Activated naive CD8-positive, alpha-beta T cell treated with anti-CD3 and anti-CD28 coated beads, Interleukin-2, amount 10 ng/mL, durations not matched to agents 7 days and 5 days (primary cell): ENCODE measurements around the gene RNF186. TPM values are rescaled to one million over a fixed set of nuclear protein-coding genes. Genes with fewer than 3 reads are reported as not detected.
A peak's percentile ranks its signal among the peaks of the same experiment; 100 is the strongest.
"Not testable (repeated sequence)": the region's sequence is repeated elsewhere in the genome, so short reads cannot be mapped to it uniquely, and the experiment has no call there.

ENCODE experiments used
- ATAC-seq: fragments of 150-1000 bp; cut with Tn5 transposase; one replicate; pipeline ENCODE4 v1.10.0; 2021; ENCODE audit warnings: low read depth, moderate library complexity
- POLR2A ChIA-PET: fragments of 350-600 bp; sonication (Branson Sonifier 250); formaldehyde crosslinking; loops from one replicate; lab custom pipeline; 2021; ENCODE audit warnings: antibody characterized with exemption; lab: Charles Lee
- DNase-seq: peaks from one replicate; pipeline ENCODE4 v3.0.0; 2021
- H3K27ac Mint-ChIP-seq: one replicate; pipeline ENCODE4 v1.8.0; 2022; ENCODE audit warnings: mild to moderate bottlenecking, mixed read lengths
- H3K27me3 Mint-ChIP-seq: one replicate; pipeline ENCODE4 v1.8.0; 2022; ENCODE audit warnings: mild to moderate bottlenecking, moderate library complexity, mixed read lengths
- H3K36me3 Mint-ChIP-seq: one replicate; pipeline ENCODE4 v1.8.0; 2021; ENCODE audit warnings: mild to moderate bottlenecking, mixed read lengths
- H3K4me1 Mint-ChIP-seq: one replicate; pipeline ENCODE4 v1.8.0; 2021; ENCODE audit warnings: mixed read lengths
- H3K4me3 Mint-ChIP-seq: one replicate; pipeline ENCODE4 v1.8.0; 2022; ENCODE audit warnings: mild to moderate bottlenecking, moderate library complexity, mixed read lengths
- H3K9me3 Mint-ChIP-seq: one replicate; pipeline ENCODE4 v1.8.0; 2021; ENCODE audit warnings: mixed read lengths
- total RNA-seq, 2 experiments: library from RNA; stranded (reverse); gene quantifications; one replicate each; pipeline ENCODE4 v1.2.3, GENCODE V29; 2021

The RNF186 gene
- total RNA-seq, 2 experiments from 2014 or later: not detected

DNA sequence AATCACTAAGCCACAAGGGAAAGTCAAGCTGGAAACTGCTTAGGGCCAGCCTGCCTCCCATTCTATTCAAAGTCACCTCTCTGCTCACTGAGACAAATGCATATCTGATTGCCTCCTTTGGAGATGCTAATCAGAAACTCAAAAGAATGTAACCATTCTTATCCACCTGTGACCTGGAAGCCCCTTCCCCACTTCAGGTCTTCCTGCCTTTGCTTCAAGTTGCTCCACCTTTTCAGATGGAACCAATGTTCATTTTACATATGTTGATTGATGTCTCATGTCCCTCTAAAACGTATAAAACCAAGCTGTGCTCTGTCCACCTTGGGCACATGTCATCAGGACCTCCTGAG lies 1.6 kb upstream of the RNF186 start:
- not testable (repeated sequence) for H3K36me3 Mint-ChIP-seq, H3K27ac Mint-ChIP-seq, DNase-seq, H3K9me3 Mint-ChIP-seq, H3K4me3 Mint-ChIP-seq, ATAC-seq, H3K4me1 Mint-ChIP-seq
- peaks cover 12% of the 10 kb centered on the region for H3K27me3 Mint-ChIP-seq
- POLR2A ChIA-PET: interaction anchor here (0.7 kb wide), 1 partner anchor 15 kb away, joined by 5 read pairs; no protein-coding TSS in a partner anchor

GRCh38 chr1:19815801-19816736 lies 986 bp upstream of the RNF186 start:
- no peak for ATAC-seq
- no peaks in the 10 kb centered on the region for H3K4me1 Mint-ChIP-seq
- H3K36me3 Mint-ChIP-seq: no peaks in the 10 kb centered on the region
- H3K4me3 Mint-ChIP-seq: no peak overlapping the region
- H3K27ac Mint-ChIP-seq: no peak overlapping the region
- DNase-seq: no peak
- POLR2A ChIA-PET: interaction anchor here (0.7 kb wide), 1 partner anchor 15 kb away, joined by 5 read pairs; no protein-coding TSS in a partner anchor
- H3K27me3 Mint-ChIP-seq: peaks cover 15% of the 10 kb centered on the region
- H3K9me3 Mint-ChIP-seq: no peaks in the 10 kb centered on the region

DNA sequence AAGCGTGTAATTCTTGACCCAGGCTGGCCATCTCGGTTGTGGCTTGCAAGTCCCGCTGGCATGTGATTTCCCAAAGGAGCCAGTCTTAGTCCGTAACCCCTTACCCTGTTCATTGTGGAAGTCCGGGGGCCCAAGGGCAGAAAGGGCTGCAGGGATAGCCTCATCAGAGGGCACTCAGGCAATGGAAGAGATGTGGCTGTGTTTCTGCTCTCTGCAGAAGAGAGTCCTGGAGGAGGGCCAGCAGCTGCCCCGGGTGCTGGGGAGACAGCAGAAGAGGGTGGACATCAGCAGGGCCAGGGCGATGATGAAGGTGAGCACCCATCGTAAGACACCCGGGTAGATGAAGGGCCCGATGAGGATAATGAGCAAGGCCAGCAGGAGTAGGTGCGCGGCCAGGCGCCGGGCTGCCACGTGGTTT lies 830 bp downstream of the RNF186 start:
- no peak for DNase-seq
- peaks cover 16% of the 10 kb centered on the region for H3K27me3 Mint-ChIP-seq
- H3K27ac Mint-ChIP-seq: no peak overlapping the region
- H3K4me3 Mint-ChIP-seq: no peak overlapping the region
- no peaks in the 10 kb centered on the region for H3K9me3 Mint-ChIP-seq
- POLR2A ChIA-PET: no interaction called here
- no peak for ATAC-seq
- no peaks in the 10 kb centered on the region for H3K4me1 Mint-ChIP-seq
- no peaks in the 10 kb centered on the region for H3K36me3 Mint-ChIP-seq

- no peak overlapping the region for H3K4me3 Mint-ChIP-seq
- no peak overlapping the region for H3K27ac Mint-ChIP-seq
- H3K9me3 Mint-ChIP-seq: no peaks in the 10 kb centered on the region
- no peaks in the 10 kb centered on the region for H3K36me3 Mint-ChIP-seq
- H3K27me3 Mint-ChIP-seq: peaks cover 16% of the 10 kb centered on the region
- POLR2A ChIA-PET: no interaction called here
- no peak for DNase-seq
- H3K4me1 Mint-ChIP-seq: no peaks in the 10 kb centered on the region
- ATAC-seq: no peak
Observed at GRCh38 chr1:19813643-19813960, 1.5 kb downstream of the RNF186 start.

DNA sequence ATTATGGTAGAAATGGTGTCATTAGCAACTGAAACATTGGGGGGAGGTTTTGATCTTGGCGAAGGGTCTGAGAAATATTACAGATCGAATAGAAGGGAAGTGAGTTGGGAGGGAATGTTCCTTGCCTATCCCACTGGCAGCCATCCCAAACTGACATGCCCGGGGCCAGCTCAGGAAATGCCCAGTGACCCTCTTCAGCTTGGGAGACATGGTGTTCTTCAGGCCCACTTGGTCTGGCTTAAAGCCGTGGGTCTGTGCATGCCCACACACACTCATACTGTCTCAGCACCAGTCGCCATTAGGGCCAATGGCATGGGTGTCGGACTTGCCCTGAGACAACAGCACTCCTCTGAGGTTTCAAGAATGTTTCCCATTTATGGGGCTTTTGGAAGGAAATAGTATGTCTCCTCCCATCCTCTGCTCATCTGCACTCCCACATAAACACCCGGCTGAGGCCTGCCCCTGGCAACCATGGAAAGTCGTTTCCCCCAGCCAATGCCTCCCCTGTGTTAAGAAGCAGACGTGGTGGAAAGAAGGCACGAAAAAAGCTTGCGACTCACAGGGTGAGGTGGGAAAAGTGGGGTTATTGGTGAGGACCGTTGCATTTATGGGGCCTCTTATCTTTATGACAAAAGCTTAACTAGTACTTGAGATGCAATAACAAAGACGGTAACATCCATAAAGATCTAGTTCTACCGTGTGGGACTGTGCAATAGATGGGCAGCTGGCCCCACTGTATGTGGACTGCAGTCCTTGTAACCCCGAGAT lies 2.0 kb downstream of the RNF186 start:
- Mint-ChIP-seq H3K9me3 (no peaks in the 10 kb centered on the region), H3K27me3 (peaks cover 15% of the 10 kb centered on the region), H3K36me3 (no peaks in the 10 kb centered on the region), H3K27ac (no peak overlapping the region), H3K4me3 (no peak overlapping the region), H3K4me1 (no peaks in the 10 kb centered on the region)
- ATAC-seq (no peak), DNase-seq (no peak)
- POLR2A ChIA-PET: no interaction called here

- no peak overlapping the region for H3K4me3 Mint-ChIP-seq
- no peak for ATAC-seq
- no peaks in the 10 kb centered on the region for H3K4me1 Mint-ChIP-seq
- peaks cover 17% of the 10 kb centered on the region for H3K27me3 Mint-ChIP-seq
- H3K27ac Mint-ChIP-seq: no peak overlapping the region
- no peaks in the 10 kb centered on the region for H3K9me3 Mint-ChIP-seq
- POLR2A ChIA-PET: no interaction called here
- no peaks in the 10 kb centered on the region for H3K36me3 Mint-ChIP-seq
- DNase-seq: peak; percentile 47
Observed at GRCh38 chr1:19811206-19811851, 3.8 kb downstream of the RNF186 start.

- POLR2A ChIA-PET: no interaction called here
Observed at GRCh38 chr1:19809044-19809750, 5.9 kb downstream of the RNF186 start.

DNA sequence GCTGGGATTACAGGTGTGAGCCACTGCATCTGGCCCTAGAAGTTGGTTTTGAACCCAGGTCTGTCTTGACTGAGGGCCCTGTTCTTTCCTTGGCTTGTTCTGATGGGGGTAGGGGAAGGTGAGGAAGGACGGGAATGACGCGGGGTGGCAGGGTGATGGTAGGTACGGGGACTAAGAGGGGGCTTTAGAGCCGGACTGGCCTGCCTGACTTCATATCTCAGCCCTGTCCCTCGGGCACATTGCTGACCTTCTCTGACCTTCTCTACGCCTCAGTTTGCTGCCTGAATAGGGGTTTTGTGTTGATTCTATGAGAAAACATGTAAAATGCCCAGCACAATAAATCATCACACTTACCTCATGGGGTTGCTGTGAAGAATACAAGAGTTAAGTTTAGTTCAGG lies 6.7 kb downstream of the RNF186 start:
- no peak for ATAC-seq
- no peak overlapping the region for H3K4me3 Mint-ChIP-seq
- no peak overlapping the region for H3K27ac Mint-ChIP-seq
- no peak for DNase-seq
- H3K27me3 Mint-ChIP-seq: peaks cover 25% of the 10 kb centered on the region
- no peaks in the 10 kb centered on the region for H3K9me3 Mint-ChIP-seq
- no peaks in the 10 kb centered on the region for H3K36me3 Mint-ChIP-seq
- no peaks in the 10 kb centered on the region for H3K4me1 Mint-ChIP-seq
- POLR2A ChIA-PET: no interaction called here

More at GRCh38 chr1:19809044-19809750, 5.9 kb downstream of the RNF186 start:
- no peaks in the 10 kb centered on the region for H3K9me3 Mint-ChIP-seq
- no peaks in the 10 kb centered on the region for H3K4me1 Mint-ChIP-seq
- no peaks in the 10 kb centered on the region for H3K36me3 Mint-ChIP-seq
- ATAC-seq (no peak), DNase-seq (no peak)
- no peak overlapping the region for H3K4me3 Mint-ChIP-seq
- H3K27me3 Mint-ChIP-seq: peaks cover 20% of the 10 kb centered on the region
- H3K27ac Mint-ChIP-seq: no peak overlapping the region

- DNase-seq (no peak), ATAC-seq (no peak)
- peaks cover 4% of the 10 kb centered on the region for H3K4me1 Mint-ChIP-seq
- POLR2A ChIA-PET: no interaction called here
- no peaks in the 10 kb centered on the region for H3K36me3 Mint-ChIP-seq
- no peak overlapping the region for H3K27ac Mint-ChIP-seq
- no peak overlapping the region for H3K4me3 Mint-ChIP-seq
- no peaks in the 10 kb centered on the region for H3K9me3 Mint-ChIP-seq
- H3K27me3 Mint-ChIP-seq: peaks cover 22% of the 10 kb centered on the region
Observed at GRCh38 chr1:19804831-19805251, 10.2 kb downstream of the RNF186 start.

DNA sequence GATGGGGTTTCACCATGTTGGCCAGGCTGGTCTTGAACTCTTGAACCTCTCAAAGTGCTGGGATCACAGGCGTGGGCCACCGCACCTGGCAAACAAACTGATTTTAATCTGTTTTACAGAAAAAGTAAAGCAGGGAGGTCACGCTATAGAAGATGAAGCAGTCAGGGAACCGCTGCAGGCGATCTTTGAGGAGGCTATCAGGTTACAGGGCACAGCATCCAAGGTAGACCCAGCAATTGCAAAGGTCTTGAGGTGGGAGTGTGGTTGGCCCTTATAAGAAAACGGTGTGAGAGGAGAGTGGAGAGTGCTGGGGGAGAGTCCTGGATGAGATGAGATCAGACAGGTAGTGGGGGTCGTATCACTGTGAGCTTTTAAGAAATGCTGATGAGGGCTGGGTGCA lies 12.8 kb downstream of the RNF186 start:
- ATAC-seq: no peak

DNA sequence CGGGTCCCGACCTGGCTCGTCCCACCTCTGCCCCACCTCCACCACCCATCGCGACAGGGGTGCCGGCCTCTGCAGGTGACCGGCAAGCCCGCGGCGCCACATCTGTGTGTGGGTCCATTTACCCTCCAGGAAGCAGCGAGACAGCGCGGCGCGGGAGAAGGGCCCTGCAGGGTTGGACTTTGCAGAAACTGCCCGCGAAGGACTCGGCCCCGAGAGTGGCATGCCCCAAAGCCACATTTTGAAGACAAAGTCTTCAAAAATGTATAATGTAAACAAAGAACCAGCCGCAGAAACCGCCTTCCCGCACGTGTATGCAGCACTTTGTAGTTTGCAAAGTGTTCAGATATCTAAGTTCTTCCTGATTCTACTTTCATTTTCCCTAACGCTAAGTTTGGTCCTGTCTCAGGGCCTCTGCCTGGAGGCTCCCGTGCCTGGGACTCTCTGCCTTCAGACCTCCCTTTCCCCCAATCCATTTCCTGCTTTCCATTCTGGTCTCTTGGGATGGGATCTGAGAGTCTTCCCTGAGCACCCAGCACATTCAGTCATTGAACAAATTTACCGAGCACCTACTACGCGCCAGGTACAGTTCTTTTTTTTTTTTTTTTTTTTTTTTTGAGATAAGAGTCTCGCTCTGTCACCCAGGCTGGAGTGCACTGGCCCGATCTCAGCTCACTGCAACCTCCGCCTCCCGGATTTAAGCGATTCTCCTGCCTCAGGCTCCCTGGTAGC lies 14.8 kb downstream of the RNF186 start:
- Mint-ChIP-seq H3K27me3 (peaks cover 13% of the 10 kb centered on the region), H3K4me1 (peaks cover 17% of the 10 kb centered on the region), H3K27ac (peak overlapping the region; percentile 78), H3K36me3 (peaks cover 8% of the 10 kb centered on the region), H3K4me3 (peak overlapping the region; percentile 83), H3K9me3 (no peaks in the 10 kb centered on the region)
- DNase-seq: peak; percentile 73
- POLR2A ChIA-PET: interaction anchor here (0.7 kb wide), 1 partner anchor 339 kb away, joined by 7 read pairs; no protein-coding TSS in a partner anchor
- ATAC-seq: peak; percentile 57

More for the DNA sequence above, 12.8 kb downstream of the RNF186 start:
- Mint-ChIP-seq H3K4me3 (no peak overlapping the region), H3K9me3 (no peaks in the 10 kb centered on the region), H3K27me3 (peaks cover 19% of the 10 kb centered on the region), H3K36me3 (peaks cover 5% of the 10 kb centered on the region), H3K4me1 (peaks cover 15% of the 10 kb centered on the region), H3K27ac (no peak overlapping the region)
- POLR2A ChIA-PET: no interaction called here
- DNase-seq: no peak

- H3K36me3 Mint-ChIP-seq: peaks cover 9% of the 10 kb centered on the region
- H3K27ac Mint-ChIP-seq: peak within 1 kb of the TSS; percentile 80
- H3K4me1 Mint-ChIP-seq: peaks cover 17% of the 10 kb centered on the region
- H3K27me3 Mint-ChIP-seq: peaks cover 12% of the 10 kb centered on the region
- DNase-seq (peak; percentile 77), ATAC-seq (peak; percentile 84)
- H3K4me3 Mint-ChIP-seq: peak within 1 kb of the TSS; percentile 83
- POLR2A ChIA-PET: no interaction called here
- no peaks in the 10 kb centered on the region for H3K9me3 Mint-ChIP-seq
Observed at GRCh38 chr1:19799230-19800075, 15.6 kb downstream of the RNF186 start, which contains the start of gene TMCO4. TMCO4 (minus strand) TSS chr1:19799916; CDS start chr1:19780758, 19,158 bp downstream.
